Posterior vena cava (tissue), 2 donors: Measurements from ENCODE around the gene CLDN3. TPM values are rescaled to one million over a fixed set of nuclear protein-coding genes. Genes with fewer than 3 reads are reported as not detected.

ENCODE experiments used
- total RNA-seq, 2 donors: library from RNA; stranded (reverse); fragmentation: NEBNext Ultra II Directional; extraction: Animal tissue kit (Norgen Biotek cat#: 25700); gene quantifications; one replicate each; pipeline ENCODE4 v1.2.1, GENCODE V29; 2021
- donor health status: DM: yes; HTN: yes; CAD: no.
- donor health status: DM: yes; HTN: yes; CAD: no.

CLDN3 gene
- total RNA-seq, 2 donors from 2014 or later: not detected

Other genes starting within 250 kb of the CLDN3 start
- gene BAZ1B, start 248.0 kb downstream of the CLDN3 start, total RNA-seq: 10 to 100 TPM; 43.5 to 50.6 TPM
- gene BCL7B, start 212.6 kb downstream of the CLDN3 start, total RNA-seq: 10 to 100 TPM; 59.0 to 79.2 TPM
- gene TBL2, start 191.7 kb downstream of the CLDN3 start, total RNA-seq: 10 to 100 TPM; 21.7 to 24.4 TPM
- gene MLXIPL, start 145.7 kb downstream of the CLDN3 start, total RNA-seq: 10 to 100 TPM in 1 of 2 donors, 1 to 10 TPM in 1; 3.3 to 14.0 TPM
- 1 to 10 TPM; 1.2 to 2.0 TPM for gene VPS37D, start 102.4 kb downstream of the CLDN3 start, total RNA-seq
- 1 to 10 TPM; 6.2 to 7.7 TPM for gene DNAJC30, start 86.8 kb downstream of the CLDN3 start, total RNA-seq
- gene BUD23, start 86.7 kb downstream of the CLDN3 start, total RNA-seq: 10 to 100 TPM; 44.6 to 46.6 TPM
- gene STX1A, start 50.6 kb downstream of the CLDN3 start, total RNA-seq: 1 to 10 TPM; 3.4 to 4.0 TPM
- gene ABHD11, start 31.5 kb downstream of the CLDN3 start, total RNA-seq: 1 to 10 TPM; 7.0 to 7.1 TPM
- gene CLDN4, start 60.7 kb upstream of the CLDN3 start, total RNA-seq: under 1 TPM; 0.38 to 0.97 TPM
- 1 to 10 TPM in 1 of 2 donors, under 1 TPM in 1; 0.90 to 5.1 TPM for gene METTL27, start 72.2 kb upstream of the CLDN3 start, total RNA-seq
- not detected for gene TMEM270, start 90.9 kb upstream of the CLDN3 start, total RNA-seq